ENCODE measurements around the gene FITM2. TPM values are rescaled to one million over a fixed set of nuclear protein-coding genes. Genes with fewer than 3 reads are reported as not detected.
"Not testable (repeated sequence)": the region's sequence is repeated elsewhere in the genome, so short reads cannot be mapped to it uniquely, and the experiment has no call there.

Gene FITM2
- total and polyA plus RNA-seq, 2 experiments from 2014 or later, result 4.6 to 6.7 TPM

- H3K27me3 ChIP-seq, result no peaks in the 10 kb centered on the region
- WGBS (ENCODE audit: low lambda C conversion rate, missing lambda C conversion rate), result 64% methylated on average over 7 of the region's 8 CpGs
Observed at GRCh38 chr20:44334306-44334705, 23.3 kb upstream of the FITM2 start.

GRCh38 chr20:44331201-44331600 lies 20.2 kb upstream of the FITM2 start:
- Histone ChIP-seq H3K4me1 (ENCODE audit: insufficient read depth) (peaks cover 6% of the 10 kb centered on the region), H3K9me3 (ENCODE audit: low read depth) (no peaks in the 10 kb centered on the region), H3K4me2 (no peak overlapping the region), H2AFZ (no peak overlapping the region), H3K36me3 (replicated peaks; ENCODE audit: insufficient read depth, low read depth) (no peaks in the 10 kb centered on the region), H3K4me3 (no peak overlapping the region), H4K20me1 (ENCODE audit: insufficient read depth, poor library complexity, severe bottlenecking) (no peaks in the 10 kb centered on the region), H3K27me3 (no peaks in the 10 kb centered on the region), H3K79me2 (no peaks in the 10 kb centered on the region), H3K9me2 (replicated peaks; ENCODE audit: insufficient read depth) (no peaks in the 10 kb centered on the region), H3K27ac (no peak overlapping the region)
- no peak for TF ChIP-seq EZH2phosphoT487 (IDR thresholded peaks at IDR 0.05; ENCODE audit: low read depth, severe bottlenecking, unreplicated experiment)
- TF ChIP-seq CTCF (IDR thresholded peaks at IDR 0.05; ENCODE audit: poor library complexity), result no peak
- TF ChIP-seq EZH2 (IDR thresholded peaks at IDR 0.05; ENCODE audit: borderline replicate concordance), result no peak
- 94% methylated on average over 2 of the region's 2 CpGs for WGBS (ENCODE audit: low lambda C conversion rate, missing lambda C conversion rate)
- DNase-seq (ENCODE audit: low spot score), result no peak

More at GRCh38 chr20:44334306-44334705, 23.3 kb upstream of the FITM2 start:
- Histone ChIP-seq H3K4me2 (no peak overlapping the region), H3K9me2 (replicated peaks; ENCODE audit: insufficient read depth) (no peaks in the 10 kb centered on the region), H3K4me1 (ENCODE audit: insufficient read depth) (no peaks in the 10 kb centered on the region), H3K27ac (no peak overlapping the region), H4K20me1 (ENCODE audit: insufficient read depth, poor library complexity, severe bottlenecking) (no peaks in the 10 kb centered on the region), H3K79me2 (no peaks in the 10 kb centered on the region), H3K4me3 (no peak overlapping the region), H3K9me3 (ENCODE audit: low read depth) (no peaks in the 10 kb centered on the region), H2AFZ (no peak overlapping the region), H3K36me3 (replicated peaks; ENCODE audit: insufficient read depth, low read depth) (no peaks in the 10 kb centered on the region)
- no peak for DNase-seq (ENCODE audit: low spot score)
- TF ChIP-seq EZH2phosphoT487 (IDR thresholded peaks at IDR 0.05; ENCODE audit: low read depth, severe bottlenecking, unreplicated experiment) (no peak), EZH2 (IDR thresholded peaks at IDR 0.05; ENCODE audit: borderline replicate concordance) (no peak), CTCF (IDR thresholded peaks at IDR 0.05; ENCODE audit: poor library complexity) (no peak)

GRCh38 chr20:44328428-44328827 lies 17.4 kb upstream of the FITM2 start:
- peaks cover 6% of the 10 kb centered on the region for H3K4me1 ChIP-seq (ENCODE audit: insufficient read depth)
- no peaks in the 10 kb centered on the region for H3K36me3 ChIP-seq (replicated peaks; ENCODE audit: insufficient read depth, low read depth)
- H3K9me2 ChIP-seq (replicated peaks; ENCODE audit: insufficient read depth), result no peaks in the 10 kb centered on the region
- no peak overlapping the region for H3K4me2 ChIP-seq
- H3K27ac ChIP-seq, result no peak overlapping the region
- DNase-seq (ENCODE audit: low spot score), result no peak
- no peak overlapping the region for H3K4me3 ChIP-seq
- no peaks in the 10 kb centered on the region for H4K20me1 ChIP-seq (ENCODE audit: insufficient read depth, poor library complexity, severe bottlenecking)
- 93% methylated on average over 4 of the region's 4 CpGs for WGBS (ENCODE audit: low lambda C conversion rate, missing lambda C conversion rate)
- TF ChIP-seq CTCF (IDR thresholded peaks at IDR 0.05; ENCODE audit: poor library complexity) (no peak), EZH2 (IDR thresholded peaks at IDR 0.05; ENCODE audit: borderline replicate concordance) (no peak), EZH2phosphoT487 (IDR thresholded peaks at IDR 0.05; ENCODE audit: low read depth, severe bottlenecking, unreplicated experiment) (no peak)
- no peaks in the 10 kb centered on the region for H3K79me2 ChIP-seq
- no peaks in the 10 kb centered on the region for H3K9me3 ChIP-seq (ENCODE audit: low read depth)
- H3K27me3 ChIP-seq, result no peaks in the 10 kb centered on the region
- no peak overlapping the region for H2AFZ ChIP-seq

GRCh38 chr20:44327748-44328147 lies 16.7 kb upstream of the FITM2 start:
- not testable (repeated sequence) for H4K20me1 ChIP-seq (ENCODE audit: insufficient read depth, poor library complexity, severe bottlenecking); H3K9me2 ChIP-seq (replicated peaks; ENCODE audit: insufficient read depth); H3K27ac ChIP-seq; H3K4me1 ChIP-seq (ENCODE audit: insufficient read depth); H3K27me3 ChIP-seq; H3K4me2 ChIP-seq; DNase-seq (ENCODE audit: low spot score); H3K9me3 ChIP-seq (ENCODE audit: low read depth); H2AFZ ChIP-seq; H3K36me3 ChIP-seq (replicated peaks; ENCODE audit: insufficient read depth, low read depth); H3K4me3 ChIP-seq; H3K79me2 ChIP-seq
- WGBS (ENCODE audit: low lambda C conversion rate, missing lambda C conversion rate), result 92% methylated on average over 6 of the region's 7 CpGs

Measured in hepatocyte (in vitro differentiated cells).